Activated CD4-positive, alpha-beta T cell treated with anti-CD3 and anti-CD28 coated beads, Interleukin-2, amount 10 ng/mL, durations not matched to agents 7 days and 5 days (primary cell): Measurements from ENCODE around the gene MRM2. TPM values are rescaled to one million over a fixed set of nuclear protein-coding genes. Genes with fewer than 3 reads are reported as not detected.
"Not testable (repeated sequence)": the region's sequence is repeated elsewhere in the genome, so short reads cannot be mapped to it uniquely, and the experiment has no call there.

Experiments
- CTCF ChIA-PET: fragments of 350-600 bp; sonication (Branson Sonifier 250); formaldehyde crosslinking; loops from one replicate; lab custom pipeline; 2021; ENCODE audit warnings: antibody characterized with exemption; lab: Charles Lee
- POLR2A ChIA-PET: fragments of 350-600 bp; sonication (Branson Sonifier 250); formaldehyde crosslinking; loops from one replicate; lab custom pipeline; 2021; ENCODE audit warnings: antibody characterized with exemption; lab: Charles Lee
- DNase-seq: peaks from one replicate; pipeline ENCODE4 v3.0.0-alpha.2; 2020
- H3K27ac Mint-ChIP-seq: one replicate; pipeline ENCODE4 v1.8.0; 2021; ENCODE audit warnings: mild to moderate bottlenecking, moderate library complexity, mixed read lengths
- H3K27me3 Mint-ChIP-seq: one replicate; pipeline ENCODE4 v1.8.0; 2021; ENCODE audit warnings: mixed read lengths
- H3K36me3 Mint-ChIP-seq: one replicate; pipeline ENCODE4 v1.8.0; 2021; ENCODE audit warnings: low read depth, mixed read lengths
- H3K4me1 Mint-ChIP-seq: one replicate; pipeline ENCODE4 v1.8.0; 2021; ENCODE audit warnings: mixed read lengths
- H3K4me3 Mint-ChIP-seq: one replicate; pipeline ENCODE4 v1.8.0; 2021; ENCODE audit warnings: mild to moderate bottlenecking, moderate library complexity, mixed read lengths
- H3K9me3 Mint-ChIP-seq: one replicate; pipeline ENCODE4 v1.8.0; 2021; ENCODE audit warnings: mixed read lengths
- total RNA-seq, 2 experiments: library from RNA; stranded (reverse); gene quantifications; one replicate each; pipeline ENCODE4 v1.2.3, GENCODE V29; 2021

Gene MRM2
- total RNA-seq, 2 experiments from 2014 or later: 28.6 to 28.8 TPM

DNA sequence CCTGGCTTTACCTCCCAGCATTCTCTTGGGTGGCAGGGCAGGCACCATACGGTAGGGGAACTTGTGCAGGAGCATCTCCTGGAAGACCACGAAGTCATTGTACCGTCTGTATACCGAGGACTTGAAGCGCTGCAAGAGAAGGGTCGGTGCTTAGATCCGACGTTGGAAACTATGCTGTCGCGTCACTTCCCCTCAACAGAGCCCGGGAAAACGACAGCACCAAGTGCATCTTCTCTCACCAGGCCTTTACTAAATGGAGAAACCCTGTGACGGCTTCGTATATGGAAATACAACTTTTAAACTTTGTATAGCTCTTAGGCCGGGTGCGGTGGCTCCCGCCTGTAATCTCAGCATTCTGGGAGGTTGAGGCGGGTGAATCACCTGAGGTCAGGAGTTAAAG, 33.1 kb upstream of the MRM2 start:
- Mint-ChIP-seq H3K9me3 (no peaks in the 10 kb centered on the region), H3K4me1 (peaks cover 4% of the 10 kb centered on the region), H3K4me3 (no peak overlapping the region), H3K36me3 (no peaks in the 10 kb centered on the region), H3K27me3 (no peaks in the 10 kb centered on the region), H3K27ac (no peak overlapping the region)
- ChIA-PET POLR2A (no interaction called here), CTCF (interaction anchor here (1.8 kb wide), 1 partner anchor 11 kb away, joined by 5 read pairs; no protein-coding TSS in a partner anchor)
- DNase-seq: no peak

DNA sequence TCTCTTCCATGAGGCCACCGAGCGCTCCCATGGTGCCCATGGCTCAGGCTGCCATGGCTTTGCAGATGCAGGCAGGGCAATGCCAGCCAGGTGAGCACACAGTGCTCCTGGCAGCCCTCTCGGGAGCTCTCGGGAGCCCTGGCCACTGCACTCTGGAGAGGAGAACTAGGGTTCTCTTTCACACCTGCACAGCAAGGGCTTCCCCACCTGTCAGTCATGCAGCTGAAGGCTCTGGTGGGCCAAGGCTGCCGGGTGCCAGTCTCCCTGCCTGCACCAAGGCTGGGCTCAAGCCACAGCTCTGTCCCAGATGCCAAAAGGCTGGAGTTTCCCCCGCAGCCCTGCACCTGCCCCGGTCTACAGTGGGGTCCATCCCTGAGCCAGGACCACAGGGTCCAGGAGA, 32.7 kb upstream of the MRM2 start:
- CTCF ChIA-PET: no interaction called here

DNA sequence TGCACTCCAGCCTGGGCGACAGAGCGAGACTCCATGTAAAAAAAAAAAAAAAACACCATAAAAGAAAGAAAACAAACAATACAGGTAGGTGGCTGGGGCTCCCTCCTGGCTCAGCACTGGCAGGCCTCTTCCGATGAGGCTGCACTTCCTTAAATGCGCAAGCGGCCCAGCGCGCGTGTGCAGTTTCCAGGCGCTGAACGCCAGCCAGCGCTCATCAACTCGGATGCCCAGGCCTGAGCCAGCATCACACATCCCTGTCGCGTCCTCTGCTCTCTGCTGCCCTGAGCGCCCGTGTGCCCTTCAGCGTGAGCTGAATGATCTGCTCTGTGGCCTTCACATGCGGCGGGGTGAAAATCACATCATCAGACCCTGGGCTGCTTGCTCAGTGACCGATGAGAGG, 31.9 kb upstream of the MRM2 start:
- ChIA-PET CTCF (interaction anchor here (0.7 kb wide), 1 partner anchor 119 kb away, joined by 3 read pairs; no protein-coding TSS in a partner anchor), POLR2A (no interaction called here)
- H3K9me3 Mint-ChIP-seq: no peaks in the 10 kb centered on the region
- H3K27ac Mint-ChIP-seq: no peak overlapping the region
- H3K27me3 Mint-ChIP-seq: no peaks in the 10 kb centered on the region
- peaks cover 2% of the 10 kb centered on the region for H3K36me3 Mint-ChIP-seq
- H3K4me3 Mint-ChIP-seq: no peak overlapping the region
- H3K4me1 Mint-ChIP-seq: no peaks in the 10 kb centered on the region
- no peak for DNase-seq

More for the DNA sequence above, 32.7 kb upstream of the MRM2 start:
- POLR2A ChIA-PET: no interaction called here
- peaks cover under 1% of the 10 kb centered on the region for H3K4me1 Mint-ChIP-seq
- no peak for DNase-seq
- H3K27ac Mint-ChIP-seq: no peak overlapping the region
- H3K9me3 Mint-ChIP-seq: no peaks in the 10 kb centered on the region
- no peaks in the 10 kb centered on the region for H3K36me3 Mint-ChIP-seq
- no peaks in the 10 kb centered on the region for H3K27me3 Mint-ChIP-seq
- H3K4me3 Mint-ChIP-seq: no peak overlapping the region

DNA sequence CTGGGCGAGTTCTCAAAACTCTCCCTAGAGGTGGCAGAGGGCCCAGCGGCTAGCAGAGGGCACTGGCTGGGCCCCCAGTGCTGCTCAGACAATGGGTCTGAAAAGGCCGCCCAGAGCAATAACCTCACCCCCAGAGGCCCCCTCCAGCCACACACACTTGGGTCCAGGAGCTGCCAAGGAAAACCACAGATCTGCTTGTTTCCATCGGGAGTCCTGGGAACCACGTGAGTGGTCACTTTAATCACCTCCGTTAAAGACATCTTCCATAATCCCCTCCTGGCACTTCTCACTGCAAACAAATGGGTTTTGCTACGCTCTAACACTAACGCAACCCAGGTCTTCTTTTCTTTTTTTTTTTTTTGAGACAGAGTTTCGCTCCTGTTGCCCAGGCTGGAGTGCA, 30.0 kb upstream of the MRM2 start:
- Mint-ChIP-seq H3K9me3 (no peaks in the 10 kb centered on the region), H3K27me3 (no peaks in the 10 kb centered on the region), H3K4me1 (no peaks in the 10 kb centered on the region), H3K4me3 (no peak overlapping the region), H3K27ac (no peak overlapping the region), H3K36me3 (peaks cover 2% of the 10 kb centered on the region)
- no peak for DNase-seq
- ChIA-PET CTCF (no interaction called here), POLR2A (no interaction called here)

DNA sequence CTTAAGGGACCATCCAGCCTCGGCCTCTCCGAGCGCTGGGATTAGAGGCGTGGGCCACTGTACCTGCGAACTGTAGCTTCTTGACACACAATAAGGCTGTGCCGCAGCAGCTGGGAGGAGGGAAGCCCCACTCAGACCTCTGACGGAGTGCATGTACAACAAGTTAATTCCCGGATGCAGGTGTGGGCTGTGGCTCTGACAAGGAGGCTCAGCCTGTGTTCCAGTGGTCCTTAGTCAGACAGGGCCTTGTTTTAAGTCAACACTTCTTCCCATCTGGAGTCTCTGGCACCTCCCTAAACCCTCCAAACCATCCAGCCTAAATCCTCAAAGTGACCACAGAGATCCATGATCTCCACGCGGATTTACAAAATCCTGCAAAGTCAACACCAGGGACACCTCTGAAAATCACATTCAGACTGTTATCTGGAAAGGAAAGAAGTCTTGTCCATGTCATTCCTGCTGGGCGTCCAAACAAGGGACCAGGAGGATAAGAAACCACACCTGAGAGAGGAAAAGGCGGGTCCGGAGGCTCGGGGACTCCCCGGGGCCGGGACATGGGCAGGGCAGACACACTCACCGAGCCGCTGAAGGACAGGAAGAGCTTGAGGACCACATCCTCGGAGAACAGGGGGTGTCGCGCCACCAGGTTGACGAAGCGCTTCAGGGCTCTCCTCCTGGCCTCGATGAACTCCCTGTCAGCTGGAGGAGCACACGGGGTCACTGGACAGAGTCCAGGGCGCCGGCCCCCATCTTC, 29.4 kb upstream of the MRM2 start:
- CTCF ChIA-PET: no interaction called here
- Mint-ChIP-seq H3K4me3 (no peak overlapping the region), H3K36me3 (peaks cover 2% of the 10 kb centered on the region), H3K9me3 (no peaks in the 10 kb centered on the region), H3K27me3 (no peaks in the 10 kb centered on the region), H3K4me1 (no peaks in the 10 kb centered on the region), H3K27ac (no peak overlapping the region)
- POLR2A ChIA-PET: no interaction called here
- no peak for DNase-seq

DNA sequence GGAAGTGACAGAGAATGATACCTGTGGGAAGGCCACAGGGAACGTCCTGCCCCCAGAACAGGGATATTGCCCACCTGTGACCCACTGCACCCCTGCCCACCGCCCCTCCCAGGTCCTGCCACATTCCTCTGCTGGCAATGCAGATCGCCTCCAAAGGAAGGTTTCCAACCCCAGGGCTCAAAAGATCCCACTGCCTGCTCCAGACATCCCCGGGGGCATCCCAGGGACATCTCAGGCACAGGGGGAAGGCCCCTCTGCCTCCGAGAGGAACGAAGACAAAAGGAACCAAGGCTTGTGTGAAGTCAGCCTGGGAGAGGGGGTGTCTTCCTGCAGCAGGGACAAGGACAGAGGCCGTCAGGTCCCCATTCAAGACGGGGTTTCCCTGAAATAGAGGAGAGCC, 28.5 kb upstream of the MRM2 start:
- Mint-ChIP-seq H3K27me3 (no peaks in the 10 kb centered on the region), H3K4me3 (no peak overlapping the region), H3K9me3 (no peaks in the 10 kb centered on the region), H3K27ac (no peak overlapping the region), H3K36me3 (peaks cover 2% of the 10 kb centered on the region), H3K4me1 (no peaks in the 10 kb centered on the region)
- POLR2A ChIA-PET: no interaction called here
- CTCF ChIA-PET: no interaction called here
- no peak for DNase-seq

DNA sequence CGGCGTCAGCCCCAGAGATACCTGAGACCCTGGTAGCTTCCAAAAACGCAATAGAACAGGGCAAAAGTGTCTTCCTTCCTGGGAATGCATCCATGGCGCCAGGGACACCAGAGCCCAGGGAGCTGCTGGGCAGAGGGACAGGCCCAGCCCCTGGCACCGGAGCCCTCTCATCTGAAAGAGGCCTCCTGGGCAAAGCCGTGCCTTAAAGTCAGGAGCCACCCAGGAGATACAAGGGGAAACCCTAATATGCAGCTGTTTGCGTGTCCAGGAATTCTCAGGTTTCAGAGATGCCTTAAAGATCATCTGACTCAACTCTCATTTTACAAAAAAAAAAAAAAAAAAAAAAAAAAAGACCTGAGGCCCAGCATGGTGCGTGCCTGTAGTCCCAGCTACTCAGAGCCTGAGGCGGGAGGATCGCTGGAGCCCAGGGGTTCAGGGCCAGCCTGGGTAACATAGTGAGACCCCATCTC, 28.0 kb upstream of the MRM2 start:
- Mint-ChIP-seq H3K27ac (no peak overlapping the region), H3K4me1 (no peaks in the 10 kb centered on the region), H3K36me3 (peaks cover 2% of the 10 kb centered on the region), H3K4me3 (no peak overlapping the region), H3K27me3 (no peaks in the 10 kb centered on the region), H3K9me3 (no peaks in the 10 kb centered on the region)
- ChIA-PET POLR2A (no interaction called here), CTCF (no interaction called here)
- no peak for DNase-seq

DNA sequence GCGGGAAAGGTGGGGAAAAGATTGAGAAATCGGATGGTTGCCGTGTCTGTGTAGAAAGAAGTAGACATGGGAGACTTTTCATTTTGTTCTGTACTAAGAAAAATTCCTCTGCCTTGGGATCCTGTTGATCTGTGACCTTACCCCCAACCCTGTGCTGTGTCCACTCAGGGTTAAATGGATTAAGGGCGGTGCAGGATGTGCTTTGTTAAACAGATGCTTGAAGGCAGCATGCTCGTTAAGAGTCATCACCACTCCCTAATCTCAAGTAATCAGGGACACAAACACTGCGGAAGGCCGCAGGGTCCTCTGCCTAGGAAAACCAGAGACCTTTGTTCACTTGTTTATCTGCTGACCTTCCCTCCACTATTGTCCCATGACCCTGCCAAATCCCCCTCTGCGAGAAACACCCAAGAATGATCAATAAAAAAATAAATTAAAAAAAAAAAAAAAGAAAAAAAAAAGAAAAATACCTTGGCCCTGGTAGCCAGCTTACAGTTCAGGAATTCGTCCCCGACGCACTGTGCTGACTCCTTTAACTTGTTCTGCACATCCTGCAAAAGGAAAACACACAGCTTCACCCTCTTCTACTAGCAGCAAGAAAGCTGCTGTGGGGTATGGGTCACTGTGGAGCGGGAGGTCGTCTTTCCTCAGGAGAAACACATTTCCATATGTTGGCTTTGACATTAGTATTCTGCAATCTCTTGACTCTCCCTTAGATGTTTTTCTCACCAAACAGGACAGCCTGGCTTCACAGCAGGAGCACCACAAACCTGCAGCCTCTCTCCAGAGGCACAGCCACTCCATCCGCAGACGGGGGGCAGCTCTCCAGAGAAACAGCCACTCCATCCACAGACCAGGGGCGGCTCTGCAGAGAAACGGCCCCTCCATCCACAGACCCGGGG, 27.3 kb upstream of the MRM2 start:
- H3K27me3 Mint-ChIP-seq, H3K4me3 Mint-ChIP-seq, H3K27ac Mint-ChIP-seq, H3K9me3 Mint-ChIP-seq, POLR2A ChIA-PET, H3K4me1 Mint-ChIP-seq, H3K36me3 Mint-ChIP-seq, DNase-seq, CTCF ChIA-PET: not testable (repeated sequence)

DNA sequence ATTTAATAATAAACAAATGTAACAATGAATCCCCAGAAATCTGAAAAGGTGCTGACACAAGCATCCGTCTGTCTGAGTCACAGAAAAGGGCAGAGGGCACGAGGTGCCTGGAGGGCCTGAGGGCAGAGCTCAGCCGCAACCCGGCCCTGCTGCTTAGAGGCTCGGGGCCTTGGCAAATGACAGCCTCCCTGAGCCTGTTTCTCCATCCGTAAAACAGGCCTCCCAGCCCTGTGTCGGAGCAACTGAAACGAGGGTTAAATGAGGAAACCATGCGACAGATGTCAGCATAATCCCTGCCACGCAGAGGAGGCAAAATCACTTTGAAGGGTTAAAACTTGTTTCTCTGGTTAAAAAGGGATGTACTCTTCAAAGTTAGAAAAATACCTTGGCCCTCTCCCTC, 24.9 kb upstream of the MRM2 start:
- no peak overlapping the region for H3K27ac Mint-ChIP-seq
- DNase-seq: no peak
- POLR2A ChIA-PET: no interaction called here
- CTCF ChIA-PET: interaction anchor here (0.7 kb wide), 1 partner anchor 10 kb away, joined by 3 read pairs; no protein-coding TSS in a partner anchor
- H3K9me3 Mint-ChIP-seq: no peaks in the 10 kb centered on the region
- H3K4me1 Mint-ChIP-seq: peaks cover 2% of the 10 kb centered on the region
- no peak overlapping the region for H3K4me3 Mint-ChIP-seq
- no peaks in the 10 kb centered on the region for H3K27me3 Mint-ChIP-seq
- peaks cover 6% of the 10 kb centered on the region for H3K36me3 Mint-ChIP-seq

DNA sequence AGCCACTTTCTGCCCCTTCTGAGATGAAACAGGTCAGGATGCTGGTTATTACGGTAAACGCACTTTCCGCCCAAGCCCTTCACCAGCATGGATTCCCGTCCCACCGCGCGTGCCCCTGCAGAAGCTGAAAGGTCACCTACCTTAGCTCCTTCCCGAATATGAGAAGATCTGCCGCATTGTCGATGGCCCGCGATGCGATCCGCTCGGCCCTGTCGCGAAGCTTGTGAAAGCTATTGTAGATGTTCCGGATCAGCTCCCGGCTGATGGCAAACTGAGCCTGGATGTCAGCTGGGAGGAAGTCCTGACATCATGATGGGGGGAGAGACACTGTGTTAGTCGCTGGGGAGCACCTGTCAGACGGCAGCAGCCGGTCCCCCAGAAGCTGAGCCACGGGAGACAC, 22.2 kb upstream of the MRM2 start:
- H3K27me3 Mint-ChIP-seq: no peaks in the 10 kb centered on the region
- peaks cover 5% of the 10 kb centered on the region for H3K36me3 Mint-ChIP-seq
- H3K27ac Mint-ChIP-seq: no peak overlapping the region
- H3K4me3 Mint-ChIP-seq: no peak overlapping the region
- H3K4me1 Mint-ChIP-seq: peaks cover 8% of the 10 kb centered on the region
- no peaks in the 10 kb centered on the region for H3K9me3 Mint-ChIP-seq
- ChIA-PET POLR2A (no interaction called here), CTCF (interaction anchor here (0.5 kb wide), 1 partner anchor 16 kb away, joined by 3 read pairs; no protein-coding TSS in a partner anchor)
- DNase-seq: no peak

DNA sequence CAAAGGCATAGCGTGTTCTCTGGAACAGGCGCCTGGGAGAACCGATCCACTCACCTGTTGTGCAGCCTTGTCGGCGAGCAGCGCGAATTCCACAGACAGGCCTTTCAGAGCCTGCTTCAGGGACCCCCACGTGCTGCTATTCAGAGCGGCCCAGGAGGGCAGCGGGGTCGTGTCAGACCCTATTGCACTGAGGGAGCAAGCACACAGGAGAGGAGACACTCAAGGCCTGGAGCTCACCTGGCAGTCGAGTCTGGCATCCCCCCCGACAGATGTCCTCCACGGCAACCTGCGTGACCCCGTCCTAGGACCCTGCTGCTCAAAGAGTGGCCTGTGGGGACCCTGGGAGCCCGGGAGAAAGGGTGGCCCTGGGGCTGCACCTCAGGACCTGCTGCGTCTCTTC, 21.2 kb upstream of the MRM2 start:
- Mint-ChIP-seq H3K36me3 (peaks cover 5% of the 10 kb centered on the region), H3K4me1 (peaks cover 8% of the 10 kb centered on the region), H3K9me3 (no peaks in the 10 kb centered on the region), H3K27ac (no peak overlapping the region), H3K4me3 (no peak overlapping the region), H3K27me3 (no peaks in the 10 kb centered on the region)
- POLR2A ChIA-PET: no interaction called here
- CTCF ChIA-PET: no interaction called here
- no peak for DNase-seq

DNA sequence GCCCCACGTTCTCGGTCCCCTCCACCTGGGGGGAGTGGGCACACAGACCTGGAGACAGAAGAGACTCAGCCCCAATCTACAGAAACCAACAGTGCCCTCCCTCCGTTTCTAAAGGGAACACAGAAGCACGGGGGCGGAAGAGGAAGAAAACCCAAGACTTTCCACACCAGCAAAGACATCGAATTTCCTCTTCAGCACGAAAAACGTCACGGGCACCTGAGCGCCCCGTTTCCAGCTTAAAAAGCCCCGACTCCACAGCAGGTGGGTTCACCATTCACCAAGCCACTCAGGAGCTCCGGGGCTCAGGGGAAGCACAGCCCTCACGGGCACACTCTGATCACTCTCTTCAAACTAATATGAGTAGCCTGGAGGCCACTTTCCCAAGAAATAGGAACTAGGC, 19.6 kb upstream of the MRM2 start:
- ChIA-PET CTCF (interaction anchor here (1.5 kb wide), 1 partner anchor 10 kb away, joined by 4 read pairs; no protein-coding TSS in a partner anchor), POLR2A (no interaction called here)
- Mint-ChIP-seq H3K4me3 (peak overlapping the region; percentile 20), H3K4me1 (peaks cover 8% of the 10 kb centered on the region), H3K9me3 (no peaks in the 10 kb centered on the region), H3K27ac (peak overlapping the region; percentile 81), H3K27me3 (no peaks in the 10 kb centered on the region), H3K36me3 (peaks cover 5% of the 10 kb centered on the region)
- peak; percentile 20 for DNase-seq

DNA sequence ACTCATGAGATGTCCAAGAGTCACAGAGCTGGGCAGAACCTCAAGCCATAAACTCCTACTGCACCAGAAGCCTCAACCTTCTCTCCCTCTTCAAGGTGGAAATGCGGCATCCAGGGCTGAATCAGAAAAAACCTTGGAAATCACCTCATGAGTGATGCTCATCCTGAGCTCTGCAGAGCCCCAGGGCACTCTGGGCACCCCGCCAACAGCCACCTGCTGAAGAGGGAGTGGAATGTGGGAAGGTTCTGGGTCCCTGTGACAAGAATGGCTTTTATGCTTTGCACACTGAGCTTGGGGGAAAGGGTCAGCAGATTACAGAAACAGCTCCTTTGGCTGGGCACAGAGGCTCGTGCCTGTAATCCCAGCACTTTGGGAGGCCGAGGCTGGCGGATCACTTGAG, 18.8 kb upstream of the MRM2 start:
- no peak for DNase-seq
- no peaks in the 10 kb centered on the region for H3K9me3 Mint-ChIP-seq
- H3K4me1 Mint-ChIP-seq: peaks cover 8% of the 10 kb centered on the region
- POLR2A ChIA-PET: no interaction called here
- no peak overlapping the region for H3K4me3 Mint-ChIP-seq
- CTCF ChIA-PET: interaction anchor here (1.5 kb wide), 1 partner anchor 9 kb away, joined by 4 read pairs; no protein-coding TSS in a partner anchor
- no peak overlapping the region for H3K27ac Mint-ChIP-seq
- peaks cover 5% of the 10 kb centered on the region for H3K36me3 Mint-ChIP-seq
- H3K27me3 Mint-ChIP-seq: no peaks in the 10 kb centered on the region
